Mononuclear cell (primary cell): ENCODE results near the gene GSK3A. TPM values are rescaled to one million over a fixed set of nuclear protein-coding genes. Genes with fewer than 3 reads are reported as not detected.

Experiments used
- H3K27me3 ChIP-seq: 2 replicates; pipeline ENCODE4 v1.6.0; 2011; ENCODE audit warnings: low read length, control low read depth; ENCODE audit not compliant: insufficient read depth
- H3K4me1 ChIP-seq: 2 replicates; pipeline ENCODE4 v1.5.1; 2011; ENCODE audit warnings: mild to moderate bottlenecking, low read length, control low read depth; ENCODE audit not compliant: insufficient read depth
- H3K4me3 ChIP-seq: 2 replicates; pipeline ENCODE4 v1.5.1; 2011; ENCODE audit warnings: mild to moderate bottlenecking, low read length, moderate library complexity
- H3K9me3 ChIP-seq: 2 replicates; pipeline ENCODE4 v1.5.1; 2011; ENCODE audit warnings: low read depth, mild to moderate bottlenecking, control low read depth, low read length
- total RNA-seq: library from RNA; depleted of rRNA; stranded (reverse); fragments of >200 nt; gene quantifications from one replicate; pipeline ENCODE4 v1.2.3, GENCODE V29; 2012

The GSK3A gene
- total RNA-seq, 1 donor, result 13.1 TPM

- Histone ChIP-seq H3K4me1 (peaks cover 36% of the 10 kb centered on the region), H3K4me3 (no peak overlapping the region), H3K9me3 (no peaks in the 10 kb centered on the region), H3K27me3 (no peaks in the 10 kb centered on the region)
Measured at GRCh38 chr19:42249149-42249750, 6.8 kb upstream of the GSK3A start.

- H3K9me3 ChIP-seq, result no peaks in the 10 kb centered on the region
- no peaks in the 10 kb centered on the region for H3K27me3 ChIP-seq
- no peak overlapping the region for H3K4me3 ChIP-seq
- peaks cover 44% of the 10 kb centered on the region for H3K4me1 ChIP-seq
Measured at GRCh38 chr19:42248270-42249148, 6.1 kb upstream of the GSK3A start.

- Histone ChIP-seq H3K4me3 (no peak overlapping the region), H3K27me3 (no peaks in the 10 kb centered on the region), H3K9me3 (no peaks in the 10 kb centered on the region), H3K4me1 (peaks cover 42% of the 10 kb centered on the region)
Measured at GRCh38 chr19:42247640-42248199, 5.3 kb upstream of the GSK3A start.

- Histone ChIP-seq H3K4me1 (peaks cover 36% of the 10 kb centered on the region), H3K9me3 (no peaks in the 10 kb centered on the region), H3K27me3 (no peaks in the 10 kb centered on the region), H3K4me3 (no peak overlapping the region)
Measured at GRCh38 chr19:42246922-42247639, 4.7 kb upstream of the GSK3A start.

GRCh38 chr19:42246143-42246921 lies 3.9 kb upstream of the GSK3A start:
- no peak overlapping the region for H3K4me3 ChIP-seq
- peaks cover 35% of the 10 kb centered on the region for H3K4me1 ChIP-seq
- no peaks in the 10 kb centered on the region for H3K27me3 ChIP-seq
- H3K9me3 ChIP-seq, result no peaks in the 10 kb centered on the region

- Histone ChIP-seq H3K4me1 (peaks cover 37% of the 10 kb centered on the region), H3K4me3 (no peak overlapping the region), H3K27me3 (no peaks in the 10 kb centered on the region), H3K9me3 (no peaks in the 10 kb centered on the region)
Measured at GRCh38 chr19:42245231-42245630, 2.8 kb upstream of the GSK3A start.

- peaks cover 42% of the 10 kb centered on the region for H3K4me1 ChIP-seq
- H3K9me3 ChIP-seq, result no peaks in the 10 kb centered on the region
- no peaks in the 10 kb centered on the region for H3K27me3 ChIP-seq
- peak overlapping the region; percentile 56 for H3K4me3 ChIP-seq
Measured at GRCh38 chr19:42244347-42245220, 2.2 kb upstream of the GSK3A start.

- peaks cover 42% of the 10 kb centered on the region for H3K4me1 ChIP-seq
- H3K27me3 ChIP-seq, result no peaks in the 10 kb centered on the region
- no peaks in the 10 kb centered on the region for H3K9me3 ChIP-seq
- peak overlapping the region; percentile 56 for H3K4me3 ChIP-seq
Measured at GRCh38 chr19:42242069-42242511, 312 bp downstream of the GSK3A start.

GRCh38 chr19:42241279-42241678 lies 1.1 kb downstream of the GSK3A start:
- no peaks in the 10 kb centered on the region for H3K27me3 ChIP-seq
- no peaks in the 10 kb centered on the region for H3K9me3 ChIP-seq
- H3K4me3 ChIP-seq, result peak overlapping the region; percentile 56
- H3K4me1 ChIP-seq, result peaks cover 42% of the 10 kb centered on the region

GRCh38 chr19:42239544-42240220 lies 2.7 kb downstream of the GSK3A start:
- Histone ChIP-seq H3K27me3 (no peaks in the 10 kb centered on the region), H3K4me1 (peaks cover 36% of the 10 kb centered on the region), H3K4me3 (no peak overlapping the region), H3K9me3 (no peaks in the 10 kb centered on the region)

- H3K9me3 ChIP-seq, result no peaks in the 10 kb centered on the region
Measured at GRCh38 chr19:42235181-42235580, 7.2 kb downstream of the GSK3A start.

GRCh38 chr19:42234364-42234763 lies 8.0 kb downstream of the GSK3A start:
- Histone ChIP-seq H3K9me3 (no peaks in the 10 kb centered on the region), H3K4me3 (no peak overlapping the region)

More at GRCh38 chr19:42235181-42235580, 7.2 kb downstream of the GSK3A start:
- Histone ChIP-seq H3K4me1 (peaks cover 5% of the 10 kb centered on the region), H3K27me3 (no peaks in the 10 kb centered on the region), H3K4me3 (no peak overlapping the region)

GRCh38 chr19:42233678-42234292 lies 8.6 kb downstream of the GSK3A start:
- H3K9me3 ChIP-seq, result no peaks in the 10 kb centered on the region
- H3K27me3 ChIP-seq, result no peaks in the 10 kb centered on the region
- H3K4me1 ChIP-seq, result no peaks in the 10 kb centered on the region
- H3K4me3 ChIP-seq, result no peak overlapping the region

More at GRCh38 chr19:42234364-42234763, 8.0 kb downstream of the GSK3A start:
- H3K4me1 ChIP-seq, result no peaks in the 10 kb centered on the region
- no peaks in the 10 kb centered on the region for H3K27me3 ChIP-seq
